ENCODE measurements around the gene CACNA1S. TPM values are rescaled to one million over a fixed set of nuclear protein-coding genes. Genes with fewer than 3 reads are reported as not detected.

Gene CACNA1S
- total RNA-seq (under 1 TPM in 2 of 5 donors, not detected in 3; under 0.01 to 0.18 TPM), polyA plus RNA-seq (not detected)
- long read RNA-seq, donor 1: 0 reads
- long read RNA-seq, donor 2: 0 reads
- long read RNA-seq, donor 3: 0 reads
- long read RNA-seq, donor 4: 0 reads
- long read RNA-seq, donor 5: 0 reads
- long read RNA-seq, donor 6: 0 reads
- long read RNA-seq, donor 7: 0 reads
- long read RNA-seq, donor 8: 0 reads
- long read RNA-seq, donor 9: 0 reads
- long read RNA-seq, donor 10: 0 reads

GRCh38 chr1:201112173-201112731, at the start of gene CACNA1S:
Gene CACNA1S, minus strand, starts transcription at chr1:201112426. Its CDS starts 87 bp downstream, at chr1:201112339.
- intact Hi-C loops (cut with DNase I; ENCODE audit: low total_unique reads): loop anchor here (5.0 kb wide), 1 partner anchor 140 kb away; no protein-coding TSS in a partner anchor
- TF ChIP-seq EP300 (IDR thresholded peaks at IDR 0.05) (no peak), CTCF (IDR thresholded peaks at IDR 0.05) (no peak), POLR2A (IDR thresholded peaks at IDR 0.05) (no peak)
- WGBS, 5 donors: 64 to 90% (median 86%) methylated on average over 8 to 9 of the region's 9 CpGs
- Histone ChIP-seq H3K9me3 (no peaks in the 10 kb centered on the region), H3K4me3 (no peak within 1 kb of the TSS), H3K4me1 (peaks cover 11 to 20% (median 15%) of the 10 kb centered on the region in 4 donors), H3K27ac (no peak within 1 kb of the TSS), H3K36me3 (no peaks in the 10 kb centered on the region), H3K27me3 (peaks cover 0 to 31% (median 13%) of the 10 kb centered on the region in 3 donors)
- no peak for DNase-seq

GRCh38 chr1:201157949-201158348, 45.7 kb upstream of the CACNA1S start:
- intact Hi-C loops (cut with DNase I; ENCODE audit: low total_unique reads): no loop called here
- no peaks in the 10 kb centered on the region for H3K9me3 ChIP-seq
- TF ChIP-seq CTCF (IDR thresholded peaks at IDR 0.05): no peak
- TF ChIP-seq EP300 (IDR thresholded peaks at IDR 0.05): no peak
- no peak for TF ChIP-seq POLR2AphosphoS5 (IDR thresholded peaks at IDR 0.05)
- TF ChIP-seq POLR2A (IDR thresholded peaks at IDR 0.05): no peak
- no peak for DNase-seq
- no peak overlapping the region for H3K4me3 ChIP-seq
- no peaks in the 10 kb centered on the region for H3K27me3 ChIP-seq
- peaks cover 13 to 16% (median 15%) of the 10 kb centered on the region in 4 donors for H3K4me1 ChIP-seq
- H3K27ac ChIP-seq: no peak overlapping the region
- no peaks in the 10 kb centered on the region for H3K36me3 ChIP-seq
- WGBS, 5 donors: 82 to 90% (median 90%) methylated on average over 2 of the region's 2 CpGs

GRCh38 chr1:201156819-201157218, 44.6 kb upstream of the CACNA1S start:
- TF ChIP-seq EP300 (IDR thresholded peaks at IDR 0.05): no peak
- TF ChIP-seq CTCF (IDR thresholded peaks at IDR 0.05): no peak
- no peak for TF ChIP-seq POLR2AphosphoS5 (IDR thresholded peaks at IDR 0.05)
- no peak for TF ChIP-seq POLR2A (IDR thresholded peaks at IDR 0.05)
- H3K4me3 ChIP-seq: no peak overlapping the region
- intact Hi-C loops (cut with DNase I; ENCODE audit: low total_unique reads): no loop called here
- no peak overlapping the region for H3K27ac ChIP-seq
- DNase-seq: no peak
- H3K27me3 ChIP-seq: no peaks in the 10 kb centered on the region
- peaks cover 14 to 25% (median 19%) of the 10 kb centered on the region in 4 donors for H3K4me1 ChIP-seq
- peaks cover 0 to 2% (median under 1%) of the 10 kb centered on the region in 4 donors for H3K36me3 ChIP-seq
- H3K9me3 ChIP-seq: no peaks in the 10 kb centered on the region

- 74 to 83% (median 79%) methylated on average over 3 of the region's 3 CpGs for WGBS, 5 donors
- intact Hi-C loops (cut with DNase I; ENCODE audit: low total_unique reads): no loop called here
These were observed 44.1 kb upstream of the CACNA1S start for GRCh38 chr1:201156346-201156745.

More at GRCh38 chr1:201156346-201156745, 44.1 kb upstream of the CACNA1S start:
- H3K4me1 ChIP-seq: peaks cover 14 to 25% (median 19%) of the 10 kb centered on the region in 4 donors
- no peaks in the 10 kb centered on the region for H3K27me3 ChIP-seq
- H3K4me3 ChIP-seq: no peak overlapping the region
- no peak overlapping the region for H3K27ac ChIP-seq
- H3K9me3 ChIP-seq: no peaks in the 10 kb centered on the region
- peaks cover 3 to 6% (median 5%) of the 10 kb centered on the region in 4 donors for H3K36me3 ChIP-seq
- no peak for DNase-seq
- TF ChIP-seq EP300 (IDR thresholded peaks at IDR 0.05) (no peak), POLR2A (IDR thresholded peaks at IDR 0.05) (no peak), POLR2AphosphoS5 (IDR thresholded peaks at IDR 0.05) (no peak), CTCF (IDR thresholded peaks at IDR 0.05) (no peak)
